ELR (cell line): ENCODE measurements around the gene ODF2.
"Not testable (repeated sequence)": the region's sequence is repeated elsewhere in the genome, so short reads cannot be mapped to it uniquely, and the experiment has no call there.

Experiments used
- DNase-seq: peaks from one replicate; pipeline ENCODE4 v3.0.0-alpha.2; 2015; ENCODE audit warnings: low read depth

Gene ODF2

DNA sequence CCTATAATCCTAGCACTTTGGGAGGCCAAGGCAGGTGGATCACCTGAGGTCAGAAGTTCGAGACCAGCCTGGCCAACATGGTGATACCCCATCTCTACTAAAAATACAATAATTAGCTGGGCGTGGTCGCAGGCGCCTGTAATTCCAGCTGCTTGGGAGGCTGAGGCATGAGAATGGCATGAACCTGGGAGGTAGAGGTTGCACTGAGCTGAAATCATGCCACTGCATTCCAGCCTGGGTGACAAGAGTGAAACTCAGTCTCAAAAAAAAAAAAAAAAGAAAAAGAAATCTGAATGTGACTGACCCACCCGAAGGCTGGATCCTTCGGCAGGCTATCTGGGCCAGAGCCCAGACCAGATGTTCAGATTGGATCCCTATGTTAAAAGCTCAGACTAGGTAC, 32.5 kb upstream of the ODF2 start:
- DNase-seq: not testable (repeated sequence)

DNA sequence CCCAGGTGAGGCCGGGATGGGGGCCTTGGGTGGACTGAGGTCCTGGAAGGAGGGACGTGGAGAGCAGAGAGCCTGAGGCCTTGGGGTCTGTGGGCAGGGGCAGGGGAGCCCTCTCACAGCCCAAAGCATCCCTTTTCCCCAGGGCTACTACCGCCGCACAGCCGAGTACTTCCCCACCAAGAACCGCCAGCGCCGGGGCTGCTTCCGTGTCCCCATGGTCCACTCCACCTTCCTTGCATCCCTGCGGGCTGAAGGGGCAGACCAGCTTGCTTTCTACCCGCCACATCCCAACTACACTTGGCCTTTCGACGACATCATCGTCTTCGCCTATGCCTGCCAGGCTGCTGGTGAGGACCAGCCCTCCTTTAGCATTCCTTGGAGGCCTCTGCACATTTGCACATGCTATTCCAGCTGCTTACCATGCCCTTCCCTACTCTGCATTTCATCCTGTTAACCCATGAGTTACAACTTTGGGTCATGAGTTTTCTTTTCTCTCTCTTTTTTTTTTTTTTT, 31.5 kb upstream of the ODF2 start:
- no peak for DNase-seq

GRCh38 chr9:128428644-128429512, 26.9 kb upstream of the ODF2 start:
- DNase-seq: peak; percentile 71

DNA sequence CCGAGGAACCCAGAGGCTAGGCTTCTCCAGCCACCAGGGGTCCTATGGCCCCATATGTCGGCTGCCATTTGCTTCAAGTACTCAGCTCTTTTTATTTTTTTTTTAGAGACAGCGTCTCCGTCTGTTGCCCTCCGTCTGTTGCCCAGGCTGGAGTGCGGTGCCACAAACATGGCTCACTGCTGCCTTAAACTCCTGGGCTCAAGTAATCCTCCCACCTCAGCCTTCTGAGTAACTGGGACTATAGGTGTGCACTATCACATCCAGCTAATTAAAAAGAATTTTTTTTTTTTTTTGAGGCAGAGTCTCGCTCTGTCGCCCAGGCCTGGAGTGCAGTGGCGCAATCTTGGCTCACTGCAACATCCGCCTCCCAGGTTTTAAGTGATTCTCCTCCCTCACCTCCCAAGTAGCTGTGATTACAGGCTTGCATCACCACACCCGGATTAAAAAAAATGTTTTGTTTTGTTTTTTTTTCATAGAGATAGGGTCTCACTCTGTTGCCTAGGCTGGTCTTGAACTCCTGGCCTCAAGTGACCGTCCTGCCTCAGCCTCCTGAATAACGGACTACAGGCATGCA, 26.2 kb upstream of the ODF2 start:
- no peak for DNase-seq

- DNase-seq: no peak
These were observed 24.6 kb upstream of the ODF2 start for GRCh38 chr9:128431207-128431606.

DNA sequence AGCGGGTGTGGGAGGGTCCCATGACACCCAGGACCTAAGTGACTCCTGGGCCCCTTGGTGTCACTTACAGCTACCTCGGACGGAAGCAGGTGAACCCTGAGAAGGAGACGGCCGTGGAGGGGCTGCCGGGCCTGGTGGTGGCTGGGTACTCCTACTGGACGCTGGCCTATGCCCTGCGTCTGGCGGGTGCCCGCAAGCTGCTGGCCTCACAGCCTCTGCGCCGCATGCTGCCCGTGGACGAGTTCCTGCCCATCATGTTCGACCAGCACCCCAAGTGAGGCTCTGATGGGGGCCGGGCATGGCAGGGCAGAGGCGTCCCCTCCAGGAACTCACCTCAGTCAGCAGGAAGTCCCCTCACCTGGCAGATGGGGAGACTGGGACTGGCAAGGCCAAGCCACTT, 21.5 kb upstream of the ODF2 start:
- DNase-seq: no peak

GRCh38 chr9:128435611-128436010, 20.2 kb upstream of the ODF2 start:
- DNase-seq: no peak

GRCh38 chr9:128438343-128439109, 17.3 kb upstream of the ODF2 start:
- DNase-seq: peak; percentile 84

- DNase-seq: no peak
These were observed 16.5 kb upstream of the ODF2 start for GRCh38 chr9:128439273-128439672.

DNA sequence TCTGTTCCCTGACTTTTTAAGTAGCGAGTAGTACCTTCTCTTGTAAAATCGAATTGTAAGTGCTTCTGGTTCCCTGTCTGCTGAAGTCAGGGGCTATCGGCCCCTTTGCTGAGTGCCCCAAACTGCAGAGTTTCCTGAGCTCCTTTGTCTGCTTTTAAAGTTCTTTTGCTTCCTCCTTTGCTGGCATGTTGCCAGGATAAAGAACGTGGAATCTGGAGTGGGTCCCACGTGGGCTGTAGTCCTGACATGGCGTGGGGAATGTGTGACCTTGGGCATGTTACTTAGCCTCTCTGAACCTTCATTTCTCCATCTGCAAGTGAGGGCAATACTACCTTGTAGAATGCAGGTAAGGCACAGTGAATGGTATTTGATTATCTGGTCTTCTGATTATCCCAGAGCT, 13.7 kb upstream of the ODF2 start:
- DNase-seq: no peak

DNA sequence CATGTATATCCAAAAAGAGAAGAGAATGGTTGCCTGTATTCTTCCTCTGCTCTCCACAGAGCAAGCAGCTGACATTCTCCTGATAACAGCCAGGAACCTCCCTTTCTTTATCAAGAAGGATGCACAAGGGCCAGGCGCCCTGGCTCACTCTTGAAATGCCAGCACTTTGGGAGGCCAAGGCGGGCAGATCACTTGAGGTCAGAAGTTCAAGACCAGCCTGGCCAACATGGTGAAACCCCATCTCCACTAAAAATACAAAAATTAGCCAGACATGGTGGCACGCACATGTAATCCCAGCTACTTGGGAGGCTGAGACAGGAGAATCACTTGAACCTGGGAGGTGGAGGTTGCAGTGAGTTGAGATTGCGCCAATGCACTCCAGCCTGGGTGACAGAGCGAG, 9.3 kb upstream of the ODF2 start:
- not testable (repeated sequence) for DNase-seq

GRCh38 chr9:128448746-128449145, 7.1 kb upstream of the ODF2 start:
- no peak for DNase-seq

DNA sequence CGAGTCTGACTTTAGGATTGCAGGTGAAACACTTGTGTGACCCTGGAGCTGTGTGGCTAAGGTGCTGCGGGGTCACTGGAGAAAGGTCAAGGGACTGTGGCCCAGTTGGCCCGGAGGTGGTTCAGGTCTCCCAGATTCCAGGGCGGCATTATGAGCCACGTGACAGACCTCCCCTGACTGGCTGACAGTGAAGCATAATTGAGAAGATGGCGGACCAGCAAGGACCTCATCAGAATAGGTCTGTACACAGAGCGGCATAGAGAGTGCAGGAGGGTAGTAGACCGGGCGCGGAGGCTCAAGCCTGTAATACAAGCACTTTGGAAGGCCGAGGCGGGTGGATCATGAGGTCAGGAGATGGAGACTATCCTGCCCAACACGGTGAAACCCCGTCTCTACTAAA, 815 bp upstream of the ODF2 start:
- DNase-seq: no peak

GRCh38 chr9:128456613-128457061, 831 bp downstream of the ODF2 start:
- peak; percentile 91 for DNase-seq

GRCh38 chr9:128457207-128457606, 1.4 kb downstream of the ODF2 start:
- DNase-seq: no peak

GRCh38 chr9:128459011-128459410, 3.2 kb downstream of the ODF2 start:
- DNase-seq: no peak

DNA sequence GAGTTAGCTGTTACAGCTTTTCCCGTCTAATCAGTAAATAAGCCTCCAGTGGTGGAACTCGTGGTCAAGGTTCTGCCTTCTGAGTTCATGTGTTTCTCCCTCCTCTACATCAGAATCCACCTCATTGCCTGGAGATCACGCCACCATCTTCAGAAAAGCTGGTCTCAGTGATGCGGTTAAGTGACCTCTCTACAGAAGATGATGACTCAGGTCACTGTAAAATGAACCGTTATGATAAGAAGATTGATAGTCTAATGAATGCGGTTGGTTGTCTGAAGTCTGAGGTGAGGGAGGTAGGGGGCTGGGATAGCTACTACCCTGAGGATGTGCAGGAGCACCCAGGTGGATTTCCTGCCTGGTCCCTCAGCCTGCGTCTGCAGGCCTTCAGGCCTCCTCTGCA, 13.3 kb downstream of the ODF2 start:
- no peak for DNase-seq

GRCh38 chr9:128470560-128470959, 14.8 kb downstream of the ODF2 start:
- no peak for DNase-seq

DNA sequence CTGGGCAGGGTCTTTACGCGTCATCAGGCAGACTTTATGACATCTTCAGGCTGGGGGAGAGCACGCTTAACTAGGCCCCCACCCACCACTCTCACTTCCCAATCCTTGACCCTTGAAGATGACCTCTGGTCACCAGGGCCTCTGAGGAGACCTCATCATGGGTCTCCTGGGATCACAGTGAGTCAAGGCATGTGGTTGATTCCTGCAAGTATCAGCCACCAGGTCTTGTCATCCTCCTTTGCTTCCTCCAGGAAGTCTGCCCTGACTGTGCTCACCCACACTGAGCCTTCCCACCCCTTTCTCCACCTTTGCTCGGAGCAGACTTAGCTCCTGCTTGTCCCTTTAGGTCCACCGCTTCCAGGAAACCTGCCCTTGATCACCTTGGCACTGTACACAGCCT, 17.3 kb downstream of the ODF2 start:
- DNase-seq: no peak

- DNase-seq: no peak
These were observed 20.1 kb downstream of the ODF2 start for GRCh38 chr9:128475867-128476266.

GRCh38 chr9:128479262-128479661, 23.5 kb downstream of the ODF2 start:
- no peak for DNase-seq

- no peak for DNase-seq
These were observed 25.8 kb downstream of the ODF2 start for GRCh38 chr9:128481561-128481960.

DNA sequence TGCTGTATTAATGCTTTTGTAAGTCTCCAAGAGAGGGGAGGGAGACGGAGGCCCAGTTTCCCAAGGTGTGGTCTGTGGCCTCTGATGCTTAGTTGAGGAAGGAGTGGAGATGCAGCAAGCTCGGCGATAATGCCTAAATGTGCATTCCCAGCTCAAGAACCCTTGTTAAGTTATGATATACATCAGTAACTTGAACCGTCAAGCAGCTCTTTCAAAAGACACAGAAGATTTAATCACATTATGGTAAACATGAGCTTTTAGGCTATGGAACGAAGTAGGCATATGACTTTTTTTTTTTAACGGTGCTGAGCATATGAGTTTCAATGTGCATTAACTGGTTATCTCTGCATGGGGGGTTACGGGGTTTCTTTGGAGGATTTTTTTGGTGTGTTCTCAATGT, 26.4 kb downstream of the ODF2 start:
- no peak for DNase-seq
